Lung microvascular endothelial cell (primary cell): ENCODE results near the gene KCTD20. TPM values are rescaled to one million over a fixed set of nuclear protein-coding genes. Genes with fewer than 3 reads are reported as not detected.

Experiments
- DNase-seq, 2 donors: peaks; one replicate each; pipeline versions ENCODE4 v3.0.0 to v3.0.0-alpha.2; 2010; ENCODE audit warnings: low read depth in 2 of 2
- total RNA-seq: library from RNA; depleted of rRNA; stranded (reverse); fragments of >200 nt; gene quantifications from 2 replicates; pipeline ENCODE4 v1.2.1, GENCODE V29; 2014

Gene KCTD20
- total RNA-seq, 1 donor from 2014 or later, result 68.8 TPM

DNA sequence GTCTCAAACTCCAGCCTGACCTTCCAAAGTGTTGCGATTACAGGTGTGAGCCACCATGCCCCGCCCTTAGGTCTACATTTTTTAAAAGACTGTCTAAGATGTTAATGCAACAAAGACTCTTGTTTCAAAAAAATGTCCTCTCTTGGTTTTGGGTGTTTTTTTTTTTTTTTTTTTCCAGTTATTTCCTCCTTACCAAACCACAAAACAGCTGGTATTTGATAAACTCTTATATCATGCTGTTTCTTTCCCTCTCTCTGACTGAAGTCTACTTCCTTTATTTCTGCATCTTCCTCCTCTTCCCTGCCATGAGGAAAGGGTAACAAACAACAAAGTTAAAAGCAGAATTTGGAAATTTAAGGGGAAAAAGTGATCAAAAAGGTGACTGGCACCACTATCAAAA is 83.3 kb downstream of the KCTD20 start:
- DNase-seq, result no peak

DNA sequence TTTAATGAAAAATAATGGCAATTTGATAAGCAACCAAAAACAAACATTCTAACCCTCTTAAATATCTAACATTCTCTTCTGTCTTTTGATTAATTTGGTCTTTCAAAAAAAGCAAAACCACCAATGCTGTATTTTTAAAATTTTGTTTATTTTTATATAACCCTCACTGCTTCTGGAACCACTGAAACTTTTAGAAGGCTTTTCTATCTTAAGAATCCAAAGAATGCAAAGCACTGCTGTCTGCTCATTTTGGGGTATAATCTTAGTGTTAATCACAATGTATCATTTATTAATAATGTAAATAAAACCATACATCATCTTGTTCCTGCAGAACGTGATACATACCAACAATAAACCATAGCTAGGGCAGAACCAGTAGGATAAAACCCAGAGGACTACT is 90.5 kb downstream of the KCTD20 start:
- no peak for DNase-seq

DNA sequence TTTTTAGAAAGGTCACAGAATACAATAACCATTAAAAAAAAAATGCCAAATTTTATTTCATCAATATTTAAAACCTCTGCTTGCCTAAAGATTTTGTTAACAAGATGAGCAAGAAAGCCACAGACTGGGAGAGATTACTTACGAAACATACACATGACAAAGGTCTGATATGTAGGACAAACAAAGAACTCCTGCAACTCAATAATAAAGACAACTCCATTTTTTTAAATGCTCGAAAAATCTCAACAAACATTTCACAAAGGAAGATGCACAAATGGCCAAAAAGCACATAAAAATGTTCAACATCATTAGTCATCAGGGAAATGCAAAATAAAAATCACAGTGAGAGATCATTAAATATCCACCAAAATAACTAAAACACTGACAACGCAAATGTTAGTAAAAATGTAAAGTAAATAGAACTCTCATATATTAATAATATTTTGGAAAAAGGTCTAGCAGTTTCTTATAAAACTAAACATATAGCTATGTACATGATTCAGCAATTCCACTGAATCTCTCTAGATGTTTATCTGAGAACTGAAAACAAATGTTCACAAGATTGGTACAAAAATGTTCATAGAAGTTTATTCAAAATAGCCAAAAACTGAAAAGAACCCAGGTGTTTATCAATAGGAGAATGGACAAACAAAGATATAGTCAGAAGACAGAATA is 94.2 kb downstream of the KCTD20 start:
- no peak for DNase-seq

DNA sequence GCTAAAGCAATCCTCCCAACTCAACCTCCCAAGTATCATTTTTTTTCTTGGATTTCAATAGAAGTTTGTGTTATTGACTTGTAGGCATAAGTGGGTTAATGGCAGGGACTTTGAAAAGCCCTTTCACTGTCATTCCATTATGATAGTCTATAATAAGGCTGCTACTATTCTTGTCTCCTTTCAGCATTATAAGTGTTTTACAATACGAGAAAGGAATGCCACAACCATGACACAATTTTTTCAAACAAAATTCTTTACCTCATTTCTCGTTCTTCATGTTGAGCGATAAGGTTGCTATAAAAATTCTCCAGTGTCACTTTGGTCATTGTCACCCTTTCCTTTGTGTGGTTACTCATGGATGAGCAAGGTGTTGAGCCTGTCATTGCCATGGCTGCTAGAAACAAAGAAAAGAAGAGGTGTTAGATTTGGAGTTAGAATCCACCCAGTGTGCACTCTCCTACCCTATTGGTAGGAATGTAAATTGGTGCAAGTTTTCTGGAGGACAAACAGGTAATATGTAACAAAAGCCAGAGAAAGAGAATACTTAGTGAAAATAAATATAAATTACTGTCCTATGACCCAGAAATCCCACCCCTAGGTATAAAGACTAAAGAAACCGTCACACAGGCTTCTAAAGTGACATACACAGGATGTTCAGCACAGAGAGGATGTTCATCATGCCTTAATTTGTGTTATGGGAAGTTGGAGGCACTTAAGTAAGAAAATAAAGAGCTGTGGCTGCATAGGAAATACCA is 97.2 kb downstream of the KCTD20 start:
- DNase-seq, result no peak

Other genes with a start within 250 kb of the KCTD20 start
- gene BRPF3, start 246.3 kb upstream of the KCTD20 start, total RNA-seq, result 4.6 and 7.7 TPM in 2 replicates
- not detected in 2 replicates for gene PNPLA1, start 172.9 kb upstream of the KCTD20 start, total RNA-seq
- gene BNIP5, start 106.1 kb upstream of the KCTD20 start, total RNA-seq, result not detected in 2 replicates
- gene ETV7, start 55.3 kb upstream of the KCTD20 start, total RNA-seq, result 0.22 TPM in 1 of 2 replicates, not detected in the other
- gene PXT1, start 146 bp upstream of the KCTD20 start, total RNA-seq, result under 0.01 TPM in 2 replicates
- 8.7 and 9.5 TPM in 2 replicates for gene STK38, start 104.5 kb downstream of the KCTD20 start, total RNA-seq
- gene SRSF3, start 151.4 kb downstream of the KCTD20 start, total RNA-seq, result 191 and 296 TPM in 2 replicates
- gene CDKN1A, start 235.7 kb downstream of the KCTD20 start, total RNA-seq, result 64.1 and 90.7 TPM in 2 replicates